OCI-LY1 (cell line): ENCODE results near the gene MARCHF9.

ENCODE experiments used
- CTCF ChIP-seq: fragments of 200-600 bp; sonication (generic), shearing (Covaris generic); IDR thresholded peaks from 2 replicates; pipeline ENCODE4 v1.5.1; 2017; ENCODE audit warnings: mild to moderate bottlenecking, antibody characterized with exemption, low read length, moderate library complexity, mixed read lengths
- EZH2 ChIP-seq: fragments of 200-600 bp; sonication (generic), shearing (Covaris generic); IDR thresholded peaks from 2 replicates; pipeline ENCODE4 v1.8.0; 2017; ENCODE audit warnings: borderline replicate concordance, mixed run types, mild to moderate bottlenecking, antibody characterized with exemption, low read length, moderate library complexity, mixed read lengths

- TF ChIP-seq CTCF (no peak), EZH2 (no peak)
These were observed 14.9 kb upstream of the MARCHF9 start for GRCh38 chr12:57739914-57740538.
